ENCODE results near the gene LRP8. TPM values are rescaled to one million over a fixed set of nuclear protein-coding genes. Genes with fewer than 3 reads are reported as not detected.

The LRP8 gene
- total and polyA plus RNA-seq, 2 of the 13 experiments (the other 11 are each of a cell fraction or from before 2014, with no cell fraction given) = 17.3 to 17.4 TPM

DNA sequence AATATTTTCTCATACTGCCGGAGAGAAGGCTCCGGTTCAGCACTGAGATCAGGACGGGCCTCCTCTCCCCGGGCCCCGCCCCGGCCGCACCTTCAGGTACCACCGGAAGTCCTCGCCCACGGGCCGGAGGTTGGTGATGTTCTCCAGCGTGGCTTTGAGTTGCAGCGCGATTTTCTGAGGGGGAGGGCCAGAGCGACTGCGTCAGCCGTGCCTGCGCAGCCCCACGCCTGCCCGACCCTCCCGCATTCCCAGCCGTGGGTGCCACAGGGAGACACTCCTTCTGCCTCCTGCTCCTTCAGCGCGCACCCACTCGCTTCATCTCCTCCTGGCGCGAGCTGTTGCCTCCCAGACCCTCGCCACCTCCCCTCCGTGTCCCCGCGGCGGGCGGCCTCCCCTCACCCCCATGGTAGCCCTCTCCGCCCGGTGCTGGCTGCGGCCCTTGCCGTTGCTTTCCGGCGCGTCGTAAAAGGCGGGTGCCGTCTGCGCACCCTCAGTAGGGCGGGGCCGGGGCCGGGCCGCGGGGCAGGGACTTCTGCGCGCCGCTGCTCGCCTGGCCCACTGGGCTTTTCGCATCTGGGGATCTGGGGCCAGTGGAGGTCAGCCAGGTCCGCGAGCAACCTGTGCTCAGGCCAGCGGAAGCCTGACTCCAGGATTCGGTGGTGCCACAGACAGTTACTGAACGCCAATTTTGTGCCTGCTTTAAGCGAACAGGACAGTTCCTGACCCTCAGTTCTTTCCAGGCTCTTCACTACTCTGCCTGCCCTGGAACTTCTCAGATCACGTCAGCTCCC lies 107.5 kb downstream of the LRP8 start, which contains the start of gene CZIB (continued):
- peak; percentile 73 for TF ChIP-seq TEAD3 (CRISPR knock-in tag; optimal IDR thresholded peaks at IDR 0.05; ENCODE audit: borderline replicate concordance)
- TF ChIP-seq, protein P1, sequence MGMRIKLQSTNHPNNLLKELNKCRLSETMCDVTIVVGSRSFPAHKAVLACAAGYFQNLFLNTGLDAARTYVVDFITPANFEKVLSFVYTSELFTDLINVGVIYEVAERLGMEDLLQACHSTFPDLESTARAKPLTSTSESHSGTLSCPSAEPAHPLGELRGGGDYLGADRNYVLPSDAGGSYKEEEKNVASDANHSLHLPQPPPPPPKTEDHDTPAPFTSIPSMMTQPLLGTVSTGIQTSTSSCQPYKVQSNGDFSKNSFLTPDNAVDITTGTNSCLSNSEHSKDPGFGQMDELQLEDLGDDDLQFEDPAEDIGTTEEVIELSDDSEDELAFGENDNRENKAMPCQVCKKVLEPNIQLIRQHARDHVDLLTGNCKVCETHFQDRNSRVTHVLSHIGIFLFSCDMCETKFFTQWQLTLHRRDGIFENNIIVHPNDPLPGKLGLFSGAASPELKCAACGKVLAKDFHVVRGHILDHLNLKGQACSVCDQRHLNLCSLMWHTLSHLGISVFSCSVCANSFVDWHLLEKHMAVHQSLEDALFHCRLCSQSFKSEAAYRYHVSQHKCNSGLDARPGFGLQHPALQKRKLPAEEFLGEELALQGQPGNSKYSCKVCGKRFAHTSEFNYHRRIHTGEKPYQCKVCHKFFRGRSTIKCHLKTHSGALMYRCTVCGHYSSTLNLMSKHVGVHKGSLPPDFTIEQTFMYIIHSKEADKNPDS (CRISPR knock-in tag; IDR thresholded peaks at IDR 0.05) = peak; percentile 87
- no peak for TF ChIP-seq ZFP36L2 (CRISPR knock-in tag; IDR thresholded peaks at IDR 0.05)
- peak; percentile 92 for TF ChIP-seq ZFP82 (CRISPR knock-in tag; IDR thresholded peaks at IDR 0.05; ENCODE audit: borderline replicate concordance)
- TF ChIP-seq, protein P2, sequence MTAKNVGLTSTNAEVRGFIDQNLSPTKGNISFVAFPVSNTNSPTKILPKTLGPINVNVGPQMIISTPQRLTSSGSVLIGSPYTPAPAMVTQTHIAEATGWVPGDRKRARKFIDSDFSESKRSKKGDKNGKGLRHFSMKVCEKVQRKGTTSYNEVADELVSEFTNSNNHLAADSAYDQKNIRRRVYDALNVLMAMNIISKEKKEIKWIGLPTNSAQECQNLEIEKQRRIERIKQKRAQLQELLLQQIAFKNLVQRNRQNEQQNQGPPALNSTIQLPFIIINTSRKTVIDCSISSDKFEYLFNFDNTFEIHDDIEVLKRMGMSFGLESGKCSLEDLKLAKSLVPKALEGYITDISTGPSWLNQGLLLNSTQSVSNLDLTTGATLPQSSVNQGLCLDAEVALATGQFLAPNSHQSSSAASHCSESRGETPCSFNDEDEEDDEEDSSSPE (CRISPR knock-in tag; IDR thresholded peaks at IDR 0.05) = peak; percentile 84
- no peak for TF ChIP-seq ZNF367 (CRISPR knock-in tag; IDR thresholded peaks at IDR 0.05; ENCODE audit: borderline replicate concordance)
- peak; percentile 98 for TF ChIP-seq RBM39 (IDR thresholded peaks at IDR 0.05; ENCODE audit: low read depth, low read length, poor library complexity, severe bottlenecking)
- TF ChIP-seq ZNF768 (CRISPR knock-in tag; IDR thresholded peaks at IDR 0.05) = peak; percentile 87
- TF ChIP-seq ZSCAN21 (CRISPR knock-in tag; IDR thresholded peaks at IDR 0.05; ENCODE audit: borderline replicate concordance) = peak; percentile 92
- TF ChIP-seq PHB2 (IDR thresholded peaks at IDR 0.05; ENCODE audit: partially characterized antibody) = no peak
- TF ChIP-seq NPAS2 (CRISPR knock-in tag; IDR thresholded peaks at IDR 0.05; ENCODE audit: borderline replicate concordance) = no peak
- TF ChIP-seq ZNF775 (CRISPR knock-in tag; IDR thresholded peaks at IDR 0.05; ENCODE audit: borderline replicate concordance) = no peak
- peak; percentile 37; the same call in 1 of the 2 replicates for TF ChIP-seq HCFC1 (IDR thresholded peaks at IDR 0.05; ENCODE audit: low read depth, low read length)
- no peak for TF ChIP-seq CC2D1A (CRISPR knock-in tag; IDR thresholded peaks at IDR 0.05)
- TF ChIP-seq, protein P3, sequence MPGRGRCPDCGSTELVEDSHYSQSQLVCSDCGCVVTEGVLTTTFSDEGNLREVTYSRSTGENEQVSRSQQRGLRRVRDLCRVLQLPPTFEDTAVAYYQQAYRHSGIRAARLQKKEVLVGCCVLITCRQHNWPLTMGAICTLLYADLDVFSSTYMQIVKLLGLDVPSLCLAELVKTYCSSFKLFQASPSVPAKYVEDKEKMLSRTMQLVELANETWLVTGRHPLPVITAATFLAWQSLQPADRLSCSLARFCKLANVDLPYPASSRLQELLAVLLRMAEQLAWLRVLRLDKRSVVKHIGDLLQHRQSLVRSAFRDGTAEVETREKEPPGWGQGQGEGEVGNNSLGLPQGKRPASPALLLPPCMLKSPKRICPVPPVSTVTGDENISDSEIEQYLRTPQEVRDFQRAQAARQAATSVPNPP (CRISPR knock-in tag; IDR thresholded peaks at IDR 0.05) = peak; percentile 41; the same call in 1 of the 2 replicates
- peak; percentile 47; the same call in 1 of the 2 replicates for TF ChIP-seq ZNF777 (CRISPR knock-in tag; IDR thresholded peaks at IDR 0.05)
- peak; percentile 95 for TF ChIP-seq ZC3H13 (CRISPR knock-in tag; IDR thresholded peaks at IDR 0.05)
- TF ChIP-seq FOXA1 (IDR thresholded peaks at IDR 0.05) = no peak
- 0 out of 2 replicates have a peak, but pooled peaks have one; percentile 3 for TF ChIP-seq FOXA1 (CRISPR knock-in tag; IDR thresholded peaks at IDR 0.05)
- peak; percentile 95 for TF ChIP-seq ZNF891 (CRISPR knock-in tag; IDR thresholded peaks at IDR 0.05)
- 0 out of 2 replicates have a peak, but pooled peaks have one; percentile 13 for TF ChIP-seq PPARG (CRISPR knock-in tag; conservative IDR thresholded peaks at IDR 0.05)
- TF ChIP-seq TOPORS (CRISPR knock-in tag; IDR thresholded peaks at IDR 0.05) = peak; percentile 81
- TF ChIP-seq ZNF547 (CRISPR knock-in tag; IDR thresholded peaks at IDR 0.05) = peak; percentile 71
- peak; percentile 97 for TF ChIP-seq KDM5B (CRISPR knock-in tag; IDR thresholded peaks at IDR 0.05; ENCODE audit: borderline replicate concordance)
